HK-2 (cell line): ENCODE data around the gene DNAH17.

Experiments
- DNase-seq: peaks from one replicate; pipeline ENCODE4 v3.0.0-alpha.2; 2018; ENCODE audit not compliant: unreplicated experiment

Gene DNAH17

DNA sequence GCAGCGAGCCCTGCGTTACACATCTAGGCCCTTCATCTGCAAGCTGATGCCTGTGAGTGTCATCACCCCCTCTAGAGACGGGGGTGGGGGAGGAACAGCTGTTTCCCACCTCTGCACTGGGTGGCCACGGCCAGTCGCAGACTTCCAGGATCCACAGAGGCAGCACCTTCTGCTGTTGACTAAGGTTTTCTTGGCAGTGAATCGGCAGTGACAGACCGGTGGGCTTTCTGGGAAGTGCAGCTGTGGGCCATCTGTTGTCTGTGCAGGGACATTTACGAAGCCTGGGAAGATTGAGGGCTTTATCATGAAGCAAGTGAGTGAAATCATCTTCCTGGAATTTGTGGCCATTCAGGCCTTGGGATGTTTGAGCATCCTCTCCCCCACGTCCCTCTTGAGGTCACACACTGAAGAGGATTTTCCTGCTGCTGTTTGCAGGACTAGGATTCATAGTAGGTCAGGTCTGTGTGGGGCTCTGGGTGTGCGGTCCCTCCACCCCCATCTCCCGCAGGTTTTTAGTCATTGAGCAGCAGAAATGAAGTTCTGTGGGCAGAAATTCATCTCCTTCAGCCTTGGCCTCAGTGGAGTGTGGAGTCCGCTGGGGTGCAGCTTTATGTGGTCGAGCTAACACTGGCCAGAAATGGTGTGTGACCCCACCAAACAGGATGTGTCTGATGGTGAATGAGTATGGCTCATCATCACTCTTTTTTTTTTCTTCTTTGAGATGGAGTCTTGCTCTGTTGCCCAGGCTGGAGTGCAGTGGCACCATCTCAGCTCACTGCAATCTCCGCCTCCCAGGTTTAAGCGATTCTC lies 186.8 kb downstream of the DNAH17 start:
- DNase-seq: peak; percentile 77

- no peak for DNase-seq
Observed at GRCh38 chr17:78387977-78388941, 188.9 kb downstream of the DNAH17 start.

- no peak for DNase-seq
Observed at GRCh38 chr17:78384479-78385175, 192.6 kb downstream of the DNAH17 start.

DNA sequence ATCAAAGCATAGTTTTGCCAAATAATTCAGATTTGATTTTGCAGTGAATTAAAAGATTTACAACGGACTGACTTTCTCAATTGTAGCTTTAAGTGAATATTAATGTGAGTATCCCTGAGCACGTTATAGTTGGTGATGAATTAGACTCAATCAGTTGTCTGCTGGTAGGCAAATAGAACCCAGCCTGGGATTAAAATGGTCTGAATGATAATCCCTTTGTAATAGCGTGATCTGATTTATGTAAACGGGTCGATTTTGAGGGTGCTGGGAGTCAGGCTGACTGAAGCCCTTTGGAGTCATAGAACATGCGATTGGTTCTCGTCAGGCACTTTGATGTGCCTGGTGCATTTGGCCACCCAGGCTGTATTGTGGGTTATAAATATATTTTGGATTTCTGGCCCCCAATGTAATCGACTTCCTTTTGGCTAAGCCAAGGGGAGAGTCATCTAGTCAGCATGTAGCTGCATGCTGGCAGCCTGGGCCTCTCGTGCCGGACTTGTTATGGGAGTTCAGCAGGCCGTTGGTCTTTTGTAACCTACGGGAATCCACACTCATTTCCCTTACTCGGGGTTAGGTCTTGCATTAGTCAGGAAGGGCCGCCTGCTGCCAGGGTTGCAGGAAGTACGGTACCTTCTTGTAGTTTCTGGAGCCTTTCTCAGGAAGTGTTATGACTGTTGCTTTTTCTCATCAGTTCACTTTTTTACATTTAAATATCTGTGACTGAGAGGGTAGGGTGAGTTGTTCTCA lies 193.3 kb downstream of the DNAH17 start:
- DNase-seq: peak; percentile 67

DNA sequence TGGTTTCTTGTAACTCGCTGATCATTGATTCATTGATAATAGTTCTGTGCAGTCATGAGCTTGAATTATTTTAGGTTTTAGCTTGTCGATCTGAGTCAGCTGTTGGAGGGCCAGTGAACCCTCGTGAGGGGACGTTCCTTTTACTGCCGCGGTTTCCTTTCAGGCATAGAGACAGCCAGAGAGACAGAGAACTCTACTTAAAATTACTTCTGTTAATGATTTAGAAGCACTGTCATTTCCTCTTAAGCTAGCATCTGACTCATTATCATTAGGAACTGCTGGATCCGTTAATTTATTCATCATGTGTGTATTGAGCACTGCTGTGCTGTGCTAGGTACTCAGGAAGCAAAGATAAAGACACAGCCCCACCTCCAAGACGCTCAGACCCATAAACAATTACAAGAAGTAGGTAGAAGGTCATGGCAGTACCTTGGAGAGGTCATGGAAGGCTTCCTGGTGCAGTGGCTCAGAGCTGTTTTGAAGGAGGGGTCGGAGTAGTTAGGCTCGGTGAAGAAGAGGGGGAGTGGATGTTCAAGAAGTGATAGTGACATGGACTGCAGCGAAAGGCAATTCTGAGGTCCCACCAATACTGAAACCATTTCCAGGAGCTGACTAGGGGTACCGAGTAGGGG lies 195.5 kb downstream of the DNAH17 start:
- DNase-seq: peak; percentile 53

DNA sequence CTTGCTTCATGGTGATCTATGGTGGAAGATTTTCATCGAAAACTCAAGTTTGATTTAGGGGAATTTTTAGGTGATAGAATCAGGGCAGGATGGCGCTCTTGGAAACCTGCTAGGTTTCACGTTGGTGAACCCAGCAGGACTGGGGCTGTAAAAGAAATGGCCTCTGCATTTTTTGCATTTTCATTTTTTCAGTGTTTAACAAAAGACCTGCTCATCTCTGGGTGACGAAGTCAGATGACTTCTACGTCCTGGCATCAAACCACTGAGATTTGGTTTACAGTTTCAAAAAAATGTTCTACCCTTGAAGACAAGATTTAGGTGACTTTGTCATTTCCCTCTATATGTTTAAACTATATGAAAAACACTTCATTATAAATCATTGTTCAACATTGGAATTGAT lies 196.8 kb downstream of the DNAH17 start:
- DNase-seq: no peak

- DNase-seq: no peak
Observed at GRCh38 chr17:78379131-78379491, 198.1 kb downstream of the DNAH17 start.

- peak; percentile 79 for DNase-seq
Observed at GRCh38 chr17:78378225-78379130, 198.7 kb downstream of the DNAH17 start, which contains the start of gene PGS1. TSS of gene PGS1 (plus strand) at chr17:78378649. CDS start at chr17:78378666, 17 bp downstream.

DNA sequence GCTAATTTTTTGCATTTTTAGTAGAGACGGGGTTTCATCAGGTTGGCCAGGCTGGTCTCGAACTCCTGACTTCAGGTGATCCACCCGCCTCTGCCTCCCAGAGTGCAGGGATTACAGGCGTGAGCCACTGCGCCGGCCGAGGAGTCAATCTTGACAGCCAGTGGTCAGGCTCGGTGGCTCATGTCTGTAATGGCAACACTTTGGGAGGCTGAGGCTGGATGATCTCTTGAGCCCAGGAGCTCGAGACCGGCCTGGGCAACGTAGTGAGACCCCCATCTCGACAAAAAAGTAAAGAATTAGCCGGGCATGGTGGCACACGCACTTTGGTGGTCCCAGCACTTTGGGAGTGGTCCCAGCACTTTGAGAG lies 199.4 kb downstream of the DNAH17 start:
- DNase-seq: no peak

DNA sequence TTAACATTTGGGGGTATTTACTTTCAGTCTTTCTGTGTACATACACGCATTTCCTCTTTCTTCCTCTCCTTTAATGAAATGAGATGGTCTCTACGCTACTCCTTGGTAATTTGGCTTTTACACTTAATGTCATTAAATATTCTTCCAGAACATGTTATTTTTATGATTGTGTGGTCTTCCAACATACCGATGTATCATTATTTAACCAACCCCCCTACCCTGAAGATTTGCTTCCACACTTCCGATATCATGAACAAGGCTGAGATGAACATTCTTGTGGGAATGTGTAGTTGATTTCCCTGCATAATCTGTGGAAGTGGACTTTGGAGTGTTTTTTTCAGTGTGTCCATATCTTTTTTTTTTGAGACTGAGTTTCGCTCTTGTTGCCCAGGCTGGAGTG lies 201.0 kb downstream of the DNAH17 start:
- no peak for DNase-seq

DNA sequence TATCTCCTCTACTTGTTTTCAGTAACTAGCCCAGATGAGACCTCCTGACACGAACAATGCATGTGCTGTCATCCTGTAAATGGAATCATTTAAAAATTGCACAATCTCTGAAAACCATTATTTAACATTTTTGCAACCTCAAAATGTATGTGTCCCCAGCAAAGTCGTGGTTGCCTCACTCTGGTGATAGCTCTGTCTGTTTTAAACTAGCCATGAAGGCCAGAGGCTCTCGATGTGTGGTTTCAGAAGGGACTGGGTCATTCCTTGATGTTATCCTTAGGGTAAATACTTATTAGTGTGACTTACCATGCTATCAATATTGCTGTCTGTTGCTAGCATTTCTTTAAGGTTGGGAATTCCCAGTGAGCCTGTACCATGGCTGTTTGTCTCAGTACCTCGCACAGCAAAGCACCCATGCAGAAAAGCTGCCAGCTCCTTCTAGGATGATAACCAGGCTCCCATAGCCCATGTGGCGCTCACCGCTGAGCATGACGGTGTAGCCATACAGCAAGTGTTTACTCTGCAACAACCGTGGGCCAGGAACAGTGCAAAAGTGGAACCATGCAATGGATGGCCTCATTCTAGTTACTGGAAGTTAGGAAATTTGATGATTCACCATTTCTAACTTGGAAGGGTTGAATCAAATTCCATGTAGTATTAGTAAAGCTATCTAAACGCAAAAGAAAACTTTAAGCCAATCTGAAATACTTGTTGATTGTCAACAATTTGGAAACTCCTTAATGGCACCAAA lies 201.6 kb downstream of the DNAH17 start:
- peak; percentile 77 for DNase-seq

- peak; percentile 71 for DNase-seq
Observed at GRCh38 chr17:78374631-78375274, 202.4 kb downstream of the DNAH17 start.

GRCh38 chr17:78374189-78374588 lies 203.0 kb downstream of the DNAH17 start:
- no peak for DNase-seq
